ENCODE results near the gene SCD. TPM values are rescaled to one million over a fixed set of nuclear protein-coding genes. Genes with fewer than 3 reads are reported as not detected.

SCD gene
- total and polyA plus RNA-seq, 9 of the 15 experiments (the other 6 are each of a cell fraction or from before 2014, with no cell fraction given) = 114 to 486 (median 188) TPM

DNA sequence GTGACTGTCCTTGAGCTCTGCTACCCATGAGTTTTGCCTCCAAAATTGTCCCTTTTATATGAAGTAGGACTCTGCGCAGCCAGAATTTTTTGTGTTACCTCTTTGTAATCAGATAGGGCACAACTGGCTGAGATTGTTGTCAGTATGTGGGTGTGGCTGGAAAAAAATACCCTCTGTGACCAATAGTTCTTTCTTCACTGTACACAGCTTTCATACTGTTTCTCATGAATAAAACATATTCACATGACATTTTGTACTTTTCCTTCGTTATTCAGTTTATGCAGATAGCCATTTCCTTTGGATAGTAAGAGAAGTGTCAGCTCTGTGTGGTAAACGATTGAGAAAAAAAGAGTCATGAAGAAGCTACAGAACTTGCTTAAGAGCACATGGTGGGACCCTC lies 66.1 kb downstream of the SCD start:
- DNase-seq (ENCODE audit: extremely low read depth in 1 of 4, low spot score in 3 of 4) (no peak), ATAC-seq (no peak), FAIRE-seq (no peak)
- Histone ChIP-seq H2AFZ (ENCODE audit: low read depth, low read length) (no peak overlapping the region), H3K4me3 (no peak overlapping the region), H3K9me3 (replicated peaks; ENCODE audit: control insufficient read depth, insufficient read depth, low read depth, low read length) (no peaks in the 10 kb centered on the region), H3K9me1 (ENCODE audit: control insufficient read depth, insufficient read depth, low read length) (no peaks in the 10 kb centered on the region), H3K9ac (ENCODE audit: insufficient read depth in 1 of 2, low read depth in 2 of 2, low read length in 2 of 2) (no peak overlapping the region), H4K20me1 (replicated peaks; ENCODE audit: control insufficient read depth, insufficient read depth, low read length) (no peaks in the 10 kb centered on the region), H3K4me1 (replicated peaks in 1 of 2; ENCODE audit: control insufficient read depth in 2 of 2, insufficient read depth in 2 of 2, low read length in 2 of 2) (no peaks in the 10 kb centered on the region), H3K36me3 (ENCODE audit: control insufficient read depth, insufficient read depth, low read length) (no peaks in the 10 kb centered on the region), H3K27ac (ENCODE audit: extremely low read depth, low read depth, low read length) (no peak overlapping the region), H3K79me2 (ENCODE audit: control insufficient read depth, insufficient read depth, low read length) (no peaks in the 10 kb centered on the region), H3K4me2 (ENCODE audit: insufficient read depth, low read length) (no peak overlapping the region), H3K27me3 (ENCODE audit: control insufficient read depth in 2 of 2, insufficient read depth in 2 of 2, low read length in 2 of 2) (peaks cover 0 to 2% of the 10 kb centered on the region in 2 experiments; a peak in 1 of 5 replicates)
- POLR2A ChIA-PET = no interaction called here
- WGBS (ENCODE audit: insufficient coverage, low coverage, missing lambda C conversion rate) = 10% methylated on average over 2 of the region's 3 CpGs
- in situ Hi-C loops (cut with MboI) (no loop called here), intact Hi-C loops (cut with micrococcal nuclease) (no loop called here)
- CTCF ChIA-PET (ENCODE audit: low intra/inter-chr PET ratio) = no interaction called here
- BruUV-seq (replicated peaks) = no TSS peak
- no peak for TF ChIP-seq HEY1 (CRISPR knock-in tag; IDR thresholded peaks at IDR 0.05; ENCODE audit: borderline replicate concordance)
- TF ChIP-seq DIDO1 (tag; IDR thresholded peaks at IDR 0.05; ENCODE audit: low read depth) = no peak
- no peak for TF ChIP-seq EP300 (IDR thresholded peaks at IDR 0.05; ENCODE audit: low read length)
- no peak for TF ChIP-seq E2F3 (CRISPR knock-in tag; IDR thresholded peaks at IDR 0.05)
- no peak for TF ChIP-seq POU5F1 (IDR thresholded peaks at IDR 0.05; ENCODE audit: borderline replicate concordance, low read depth, low read length, partially characterized antibody)
- TF ChIP-seq KLF1 (tag; IDR thresholded peaks at IDR 0.05) = no peak
- no peak for TF ChIP-seq FOXM1 (IDR thresholded peaks at IDR 0.05; ENCODE audit: low read depth)
- no peak for TF ChIP-seq FOXM1 (CRISPR knock-in tag; IDR thresholded peaks at IDR 0.05; ENCODE audit: low read depth)
- TF ChIP-seq BACH1 (tag; IDR thresholded peaks at IDR 0.05) = no peak
- TF ChIP-seq ZKSCAN3 (CRISPR knock-in tag; IDR thresholded peaks at IDR 0.05) = no peak
- TF ChIP-seq KAT7 (CRISPR knock-in tag; IDR thresholded peaks at IDR 0.05; ENCODE audit: borderline replicate concordance) = no peak
- TF ChIP-seq SP1 (CRISPR knock-in tag; IDR thresholded peaks at IDR 0.05) = no peak
- no peak for TF ChIP-seq U2AF2 (optimal IDR thresholded peaks at IDR 0.05; ENCODE audit: low read depth, low read length)
- no peak for TF ChIP-seq IFI16 (CRISPR knock-in tag; IDR thresholded peaks at IDR 0.05)
- no peak for TF ChIP-seq BRCA1 (IDR thresholded peaks at IDR 0.05)
- TF ChIP-seq BRCA1 (CRISPR knock-in tag; IDR thresholded peaks at IDR 0.05) = no peak
- no peak for TF ChIP-seq KDM5B (IDR thresholded peaks at IDR 0.05; ENCODE audit: insufficient replicate concordance, low read depth, low read length)
- TF ChIP-seq HES1 (IDR thresholded peaks at IDR 0.05; ENCODE audit: low read depth) = no peak

Small RNA genes lying within 50 kb of the gene (small RNA-seq; reads per million reads assigned to genes)
- not detected for gene RF00019

Other genes starting within 250 kb of the SCD start
Only the 7 nearest of the 9 such genes appear.
- 11.9 and 15.4 TPM in 2 replicates for gene ERLIN1, start 161.2 kb upstream of the SCD start, total RNA-seq (2014; rRNA removed)
- 15.4 and 15.9 TPM in 2 replicates for gene ERLIN1, start 161.2 kb upstream of the SCD start, total RNA-seq (2014; rRNA removed; fragmentation: Illumina TruSeq; extraction: Trizol)
- 16.9 and 17.8 TPM in 2 replicates for gene ERLIN1, start 161.2 kb upstream of the SCD start, total RNA-seq (2015; rRNA removed; fragmentation: Illumina TruSeq; extraction: Trizol)
- 14.6 and 14.7 TPM in 2 replicates for gene ERLIN1, start 161.2 kb upstream of the SCD start, total RNA-seq (2021)
- gene ERLIN1, start 161.2 kb upstream of the SCD start, polyA plus RNA-seq (2011; rRNA removed) = 20.1 and 23.0 TPM in 2 replicates
- gene ERLIN1, start 161.2 kb upstream of the SCD start, polyA plus RNA-seq (2014; fragmentation: Illumina TruSeq; extraction: Trizol) = 20.3 and 26.8 TPM in 2 replicates
- gene ERLIN1, start 161.2 kb upstream of the SCD start, polyA plus RNA-seq (2014; fragmentation: Nextera tagmentation; extraction: Ambion mirVana) = 10 to 100 TPM in 1 of 2 experiments, 1 to 10 TPM in 1; 9.8 to 15.5 TPM
- gene ERLIN1, start 161.2 kb upstream of the SCD start, polyA plus RNA-seq (2014; rRNA removed) = 16.1 and 19.1 TPM in 2 replicates
- gene CHUK, start 117.6 kb upstream of the SCD start, total RNA-seq (2014; rRNA removed) = 17.0 and 18.3 TPM in 2 replicates
- 33.1 and 36.5 TPM in 2 replicates for gene CHUK, start 117.6 kb upstream of the SCD start, total RNA-seq (2014; rRNA removed; fragmentation: Illumina TruSeq; extraction: Trizol)
- gene CHUK, start 117.6 kb upstream of the SCD start, total RNA-seq (2015; rRNA removed; fragmentation: Illumina TruSeq; extraction: Trizol) = 25.4 and 32.4 TPM in 2 replicates
- gene CHUK, start 117.6 kb upstream of the SCD start, total RNA-seq (2021) = 20.2 and 20.9 TPM in 2 replicates
- gene CHUK, start 117.6 kb upstream of the SCD start, polyA plus RNA-seq (2011; rRNA removed) = 15.6 and 25.9 TPM in 2 replicates
- gene CHUK, start 117.6 kb upstream of the SCD start, polyA plus RNA-seq (2014; fragmentation: Illumina TruSeq; extraction: Trizol) = 29.0 and 30.9 TPM in 2 replicates
- 10 to 100 TPM in 1 of 2 experiments, 1 to 10 TPM in 1; 8.1 to 10.0 TPM for gene CHUK, start 117.6 kb upstream of the SCD start, polyA plus RNA-seq (2014; fragmentation: Nextera tagmentation; extraction: Ambion mirVana)
- gene CHUK, start 117.6 kb upstream of the SCD start, polyA plus RNA-seq (2014; rRNA removed) = 17.3 and 18.2 TPM in 2 replicates
- 24.8 and 25.3 TPM in 2 replicates for gene CWF19L1, start 79.6 kb upstream of the SCD start, total RNA-seq (2014; rRNA removed)
- gene CWF19L1, start 79.6 kb upstream of the SCD start, total RNA-seq (2014; rRNA removed; fragmentation: Illumina TruSeq; extraction: Trizol) = 36.2 and 38.8 TPM in 2 replicates
- gene CWF19L1, start 79.6 kb upstream of the SCD start, total RNA-seq (2015; rRNA removed; fragmentation: Illumina TruSeq; extraction: Trizol) = 32.3 and 32.6 TPM in 2 replicates
- gene CWF19L1, start 79.6 kb upstream of the SCD start, total RNA-seq (2021) = 30.9 and 33.6 TPM in 2 replicates
- 23.1 and 27.2 TPM in 2 replicates for gene CWF19L1, start 79.6 kb upstream of the SCD start, polyA plus RNA-seq (2011; rRNA removed)
- gene CWF19L1, start 79.6 kb upstream of the SCD start, polyA plus RNA-seq (2014; fragmentation: Illumina TruSeq; extraction: Trizol) = 23.5 and 28.0 TPM in 2 replicates
- 10 to 100 TPM; 41.9 to 49.9 TPM for gene CWF19L1, start 79.6 kb upstream of the SCD start, polyA plus RNA-seq (2014; fragmentation: Nextera tagmentation; extraction: Ambion mirVana)
- gene CWF19L1, start 79.6 kb upstream of the SCD start, polyA plus RNA-seq (2014; rRNA removed) = 19.5 and 20.0 TPM in 2 replicates
- 34.7 and 40.1 TPM in 2 replicates for gene BLOC1S2, start 60.6 kb upstream of the SCD start, total RNA-seq (2014; rRNA removed)
- gene BLOC1S2, start 60.6 kb upstream of the SCD start, total RNA-seq (2014; rRNA removed; fragmentation: Illumina TruSeq; extraction: Trizol) = 38.0 and 43.0 TPM in 2 replicates
- gene BLOC1S2, start 60.6 kb upstream of the SCD start, total RNA-seq (2015; rRNA removed; fragmentation: Illumina TruSeq; extraction: Trizol) = 34.1 and 34.9 TPM in 2 replicates
- gene BLOC1S2, start 60.6 kb upstream of the SCD start, total RNA-seq (2021) = 28.7 and 29.5 TPM in 2 replicates
- gene BLOC1S2, start 60.6 kb upstream of the SCD start, polyA plus RNA-seq (2011; rRNA removed) = 21.8 and 34.8 TPM in 2 replicates
- 30.2 and 31.6 TPM in 2 replicates for gene BLOC1S2, start 60.6 kb upstream of the SCD start, polyA plus RNA-seq (2014; fragmentation: Illumina TruSeq; extraction: Trizol)
- 10 to 100 TPM; 41.9 to 45.8 TPM for gene BLOC1S2, start 60.6 kb upstream of the SCD start, polyA plus RNA-seq (2014; fragmentation: Nextera tagmentation; extraction: Ambion mirVana)
- gene BLOC1S2, start 60.6 kb upstream of the SCD start, polyA plus RNA-seq (2014; rRNA removed) = 40.0 and 41.7 TPM in 2 replicates
- not detected in 2 replicates for gene PKD2L1, start 17.0 kb upstream of the SCD start, total RNA-seq (2014; rRNA removed)
- not detected in 2 replicates for gene PKD2L1, start 17.0 kb upstream of the SCD start, total RNA-seq (2014; rRNA removed; fragmentation: Illumina TruSeq; extraction: Trizol)
- gene PKD2L1, start 17.0 kb upstream of the SCD start, total RNA-seq (2015; rRNA removed; fragmentation: Illumina TruSeq; extraction: Trizol) = not detected in 2 replicates
- gene PKD2L1, start 17.0 kb upstream of the SCD start, total RNA-seq (2021) = not detected in 2 replicates
- gene PKD2L1, start 17.0 kb upstream of the SCD start, polyA plus RNA-seq (2011; rRNA removed) = not detected in 2 replicates
- not detected in 2 replicates for gene PKD2L1, start 17.0 kb upstream of the SCD start, polyA plus RNA-seq (2014; fragmentation: Illumina TruSeq; extraction: Trizol)
- gene PKD2L1, start 17.0 kb upstream of the SCD start, polyA plus RNA-seq (2014; fragmentation: Nextera tagmentation; extraction: Ambion mirVana) = not detected
- not detected in 2 replicates for gene PKD2L1, start 17.0 kb upstream of the SCD start, polyA plus RNA-seq (2014; rRNA removed)
- gene WNT8B, start 115.8 kb downstream of the SCD start, total RNA-seq (2014; rRNA removed) = not detected in 2 replicates
- gene WNT8B, start 115.8 kb downstream of the SCD start, total RNA-seq (2014; rRNA removed; fragmentation: Illumina TruSeq; extraction: Trizol) = not detected in 2 replicates
- gene WNT8B, start 115.8 kb downstream of the SCD start, total RNA-seq (2015; rRNA removed; fragmentation: Illumina TruSeq; extraction: Trizol) = not detected in 2 replicates
- not detected in 2 replicates for gene WNT8B, start 115.8 kb downstream of the SCD start, total RNA-seq (2021)
- gene WNT8B, start 115.8 kb downstream of the SCD start, polyA plus RNA-seq (2011; rRNA removed) = not detected in 2 replicates
- gene WNT8B, start 115.8 kb downstream of the SCD start, polyA plus RNA-seq (2014; fragmentation: Illumina TruSeq; extraction: Trizol) = not detected in 2 replicates
- gene WNT8B, start 115.8 kb downstream of the SCD start, polyA plus RNA-seq (2014; fragmentation: Nextera tagmentation; extraction: Ambion mirVana) = not detected
- not detected in 2 replicates for gene WNT8B, start 115.8 kb downstream of the SCD start, polyA plus RNA-seq (2014; rRNA removed)
- 0.91 and 1.3 TPM in 2 replicates for gene SEC31B, start 172.6 kb downstream of the SCD start, total RNA-seq (2014; rRNA removed)
- 1.5 and 1.6 TPM in 2 replicates for gene SEC31B, start 172.6 kb downstream of the SCD start, total RNA-seq (2014; rRNA removed; fragmentation: Illumina TruSeq; extraction: Trizol)
- gene SEC31B, start 172.6 kb downstream of the SCD start, total RNA-seq (2015; rRNA removed; fragmentation: Illumina TruSeq; extraction: Trizol) = 1.2 and 1.5 TPM in 2 replicates
- gene SEC31B, start 172.6 kb downstream of the SCD start, total RNA-seq (2021) = 4.2 and 4.6 TPM in 2 replicates
- 7.0 and 14.6 TPM in 2 replicates for gene SEC31B, start 172.6 kb downstream of the SCD start, polyA plus RNA-seq (2011; rRNA removed)
- 3.4 and 5.1 TPM in 2 replicates for gene SEC31B, start 172.6 kb downstream of the SCD start, polyA plus RNA-seq (2014; fragmentation: Illumina TruSeq; extraction: Trizol)
- 1 to 10 TPM; 1.2 to 2.4 TPM for gene SEC31B, start 172.6 kb downstream of the SCD start, polyA plus RNA-seq (2014; fragmentation: Nextera tagmentation; extraction: Ambion mirVana)
- gene SEC31B, start 172.6 kb downstream of the SCD start, polyA plus RNA-seq (2014; rRNA removed) = 5.9 and 7.2 TPM in 2 replicates